K562 (cell line): Measurements from ENCODE around the gene FDPS. TPM values are rescaled to one million over a fixed set of nuclear protein-coding genes. Genes with fewer than 3 reads are reported as not detected.

Experiments used
- ATAC-seq: fragments of 200-7000 bp; cut with Tn5 transposase; 3 replicates; pipeline ENCODE4 v1.9.1; 2020; ENCODE audit warnings: moderate library complexity
- BruUV-seq: library from RNA; stranded (reverse); fragments of 400-500 nt; replicated peaks from 2 replicates; lab custom pipeline; 2021; lab: Mats Ljungman, UMichigan
- CTCF ChIA-PET: fragments of 300-600 bp; formaldehyde crosslinking; extraction: SDS; loops from one replicate; lab custom pipeline; 2021; ENCODE audit warnings: low intra/inter-chr PET ratio; lab: Yijun Ruan, JAX
- POLR2A ChIA-PET: fragments of 300-600, 350-650 bp; sonication (Branson Sonifier 250); formaldehyde crosslinking; extraction: SDS; loops from one replicate; lab custom pipeline; 2021; ENCODE audit warnings: antibody characterized with exemption, inconsistent platforms; lab: Yijun Ruan, JAX
- DNase-seq, 4 experiments: peaks; one replicate each; pipeline versions ENCODE4 v3.0.0 to v3.0.0-alpha.2; 2011 to 2018; ENCODE audit warnings: low spot score in 3 of 4, mixed read lengths in 3 of 4; ENCODE audit errors: extremely low read depth in 1 of 4
- FAIRE-seq: peaks from 2 replicates; lab custom pipeline; 2011; peaks lifted over from hg19 to GRCh38; lab: Jason Lieb, UNC
- H2AFZ ChIP-seq: 2 replicates; pipeline ENCODE4 v1.6.0; 2011; ENCODE audit warnings: low read depth, low read length, control low read depth, inconsistent platforms
- H3K27ac ChIP-seq: fragments of 200-600 bp; 3 replicates; pipeline ENCODE4 v1.8.0; 2011; ENCODE audit warnings: low read depth, mild to moderate bottlenecking, control low read depth, inconsistent platforms, low read length, moderate library complexity, mixed read lengths; ENCODE audit errors: extremely low read depth
- H3K27me3 ChIP-seq, 2 experiments: fragments of 300-600 bp in 1 of 2; 2 replicates in 1 of 2; 3 replicates in 1 of 2; pipeline versions ENCODE4 v1.6.0 to v1.8.0; 2011; ENCODE audit warnings: inconsistent platforms in 2 of 2, low read length in 2 of 2, mild to moderate bottlenecking in 1 of 2, mixed read lengths in 1 of 2, moderate library complexity in 1 of 2; ENCODE audit not compliant: control insufficient read depth in 2 of 2, insufficient read depth in 2 of 2
- H3K36me3 ChIP-seq: fragments of 300-600 bp; 3 replicates; pipeline ENCODE4 v1.8.0; 2011; ENCODE audit warnings: mild to moderate bottlenecking, low read length, inconsistent platforms; ENCODE audit not compliant: control insufficient read depth, insufficient read depth
- H3K4me1 ChIP-seq, 2 experiments: fragments of 200-600 bp in 1 of 2; replicated peaks in 1 of 2; 2 replicates in 1 of 2; 3 replicates in 1 of 2; pipeline versions ENCODE4 v1.5.1 to v1.8.0; 2011; ENCODE audit warnings: inconsistent platforms in 2 of 2, low read length in 2 of 2, mild to moderate bottlenecking in 1 of 2, mixed read lengths in 1 of 2, moderate library complexity in 1 of 2; ENCODE audit not compliant: control insufficient read depth in 2 of 2, insufficient read depth in 2 of 2
- H3K4me2 ChIP-seq: 2 replicates; pipeline ENCODE4 v1.6.1; 2011; ENCODE audit warnings: low read length, control low read depth, inconsistent platforms, mixed read lengths; ENCODE audit not compliant: insufficient read depth
- H3K4me3 ChIP-seq: fragments of 200-600 bp; sonication (generic), shearing (Covaris generic); 2 replicates; pipeline ENCODE4 v1.5.1; 2016; ENCODE audit warnings: control low read depth, inconsistent platforms
- H3K79me2 ChIP-seq: fragments of 200-600 bp; 3 replicates; pipeline ENCODE4 v1.8.0; 2011; ENCODE audit warnings: low read length, inconsistent platforms; ENCODE audit not compliant: control insufficient read depth, insufficient read depth
- H3K9ac ChIP-seq, 2 experiments: 2 replicates each; pipeline versions ENCODE4 v1.6.0 to v1.6.1; 2011; ENCODE audit warnings: low read depth in 2 of 2, low read length in 2 of 2, control low read depth in 1 of 2, inconsistent platforms in 1 of 2, mild to moderate bottlenecking in 1 of 2, mixed read lengths in 1 of 2; ENCODE audit not compliant: insufficient read depth in 1 of 2
- H3K9me1 ChIP-seq: one replicate; pipeline ENCODE4 v1.6.0; 2011; ENCODE audit warnings: inconsistent platforms, mild to moderate bottlenecking, low read length, moderate library complexity; ENCODE audit not compliant: control insufficient read depth, insufficient read depth
- H3K9me3 ChIP-seq: replicated peaks from 2 replicates; pipeline ENCODE4 v1.5.1; 2011; ENCODE audit warnings: low read depth, low read length, inconsistent platforms; ENCODE audit not compliant: control insufficient read depth, insufficient read depth
- H4K20me1 ChIP-seq: replicated peaks from 2 replicates; pipeline ENCODE4 v1.6.1; 2011; ENCODE audit warnings: low read length, inconsistent platforms, mixed read lengths; ENCODE audit not compliant: control insufficient read depth, insufficient read depth
- C11orf30 ChIP-seq: fragments of 450-650 bp; IDR thresholded peaks from 2 replicates; pipeline ENCODE4 v1.6.1; 2016; ENCODE audit warnings: low read depth, mild to moderate bottlenecking
- ZBTB33 ChIP-seq: sonication (generic); formaldehyde crosslinking; IDR thresholded peaks from 2 replicates; pipeline ENCODE4 v1.8.1; 2023; ENCODE audit warnings: mild to moderate bottlenecking, missing genetic modification reagents
- ZNF354B ChIP-seq: fragments of 250-450 bp; sonication (Bioruptor Pico); IDR thresholded peaks from 2 replicates; pipeline ENCODE4 v1.4.0; 2020
- ZNF764 ChIP-seq: fragments of 250-450 bp; sonication (Bioruptor Pico); IDR thresholded peaks from 2 replicates; pipeline ENCODE4 v1.4.0; 2020; ENCODE audit warnings: low read depth, mild to moderate bottlenecking, moderate library complexity
- WGBS: fragments of 100-300 bp; shearing (Covaris generic); methylation state at CpG from one replicate; pipeline ENCODE4 v1.1.6; 2016; ENCODE audit warnings: low coverage, mixed read lengths; ENCODE audit not compliant: insufficient coverage; ENCODE audit errors: missing lambda C conversion rate; 5-methylcytosine and 5-hydroxymethylcytosine counted together
- in situ Hi-C: fragments of 300-500 bp; cut with MboI; formaldehyde crosslinking; loops from 4 replicates; pipeline ENCODE4 v1.15.0; 2018; ENCODE audit warnings: inconsistent platforms, mixed read lengths
- intact Hi-C: fragments of 100-400 bp; cut with micrococcal nuclease; formaldehyde crosslinking; loops from 2 replicates; pipeline ENCODE4 v1.14.2; 2022
- polyA plus RNA-seq, 8 experiments: library from polyadenylated mRNA; depleted of rRNA in 4 of 8; stranded (reverse) in 5 of 8; unstranded in 3 of 8; fragments of >200 nt; fragmentation: Nextera tagmentation in 2 of 8; fragmentation: Illumina TruSeq in 1 of 8; extraction: Ambion mirVana in 2 of 8; extraction: Trizol in 1 of 8; gene quantifications; 2 replicates each; pipeline versions ENCODE4 v1.2.1 to v1.2.3, GENCODE V29; 2011 to 2014; ENCODE audit warnings: inconsistent platforms in 1 of 8, missing spikeins in 1 of 8
- total RNA-seq, 7 experiments: library from RNA; depleted of rRNA in 6 of 7; stranded (reverse); fragments of >200 nt in 6 of 7; fragmentation: Illumina TruSeq in 2 of 7; extraction: Trizol in 2 of 7; gene quantifications; 2 replicates each; pipeline versions ENCODE4 v1.2.1 to v1.2.3, GENCODE V29; 2011 to 2021; ENCODE audit warnings: low replicate concordance in 1 of 7
- TF ChIP-seq, protein P1 (sequence below): fragments of 450-650 bp; IDR thresholded peaks from 2 replicates; pipeline ENCODE4 v1.6.1; 2016

Gene FDPS
- total and polyA plus RNA-seq, 9 of the 15 experiments (the other 6 are each of a cell fraction or from before 2014, with no cell fraction given): 247 to 884 (median 360) TPM

GRCh38 chr1:155263067-155263466, 45.6 kb upstream of the FDPS start:
- no peak overlapping the region for H3K4me3 ChIP-seq
- H3K27me3 ChIP-seq: no peaks in the 10 kb centered on the region
- no peak overlapping the region for H2AFZ ChIP-seq
- POLR2A ChIA-PET: interaction anchor here (0.6 to 1.1 kb wide), 3 partner anchors 8 to 805 kb away, joined by 3 read pairs; partner anchors contain the start of gene ENTREP3
- DNase-seq (no peak), FAIRE-seq (no peak), ATAC-seq (no peak)
- H3K9me3 ChIP-seq: no peaks in the 10 kb centered on the region
- WGBS: 78% methylated on average over 11 of the region's 11 CpGs
- intact Hi-C loops: no loop called here
- peaks cover 74% of the 10 kb centered on the region for H3K36me3 ChIP-seq
- peaks cover 3% of the 10 kb centered on the region for H3K9me1 ChIP-seq
- H3K4me1 ChIP-seq: peaks cover 7 to 23% of the 10 kb centered on the region in 2 experiments; a peak in 4 of 5 replicates
- CTCF ChIA-PET: no interaction called here
- H3K79me2 ChIP-seq: peaks cover 21% of the 10 kb centered on the region
- H4K20me1 ChIP-seq: no peaks in the 10 kb centered on the region
- in situ Hi-C loops: no loop called here
- 0 out of 4 replicates have a peak overlapping the region, but pooled peaks of 1 of the 2 experiments have one; percentile 83 for H3K9ac ChIP-seq
- no peak overlapping the region for H3K4me2 ChIP-seq
- no peak for TF ChIP-seq C11orf30
- peak; percentile 51; the same call in 1 of the 2 replicates for TF ChIP-seq ZBTB33 (CRISPR knock-in tag)
- TF ChIP-seq ZNF764 (CRISPR knock-in tag): no peak
- TF ChIP-seq, protein P1, sequence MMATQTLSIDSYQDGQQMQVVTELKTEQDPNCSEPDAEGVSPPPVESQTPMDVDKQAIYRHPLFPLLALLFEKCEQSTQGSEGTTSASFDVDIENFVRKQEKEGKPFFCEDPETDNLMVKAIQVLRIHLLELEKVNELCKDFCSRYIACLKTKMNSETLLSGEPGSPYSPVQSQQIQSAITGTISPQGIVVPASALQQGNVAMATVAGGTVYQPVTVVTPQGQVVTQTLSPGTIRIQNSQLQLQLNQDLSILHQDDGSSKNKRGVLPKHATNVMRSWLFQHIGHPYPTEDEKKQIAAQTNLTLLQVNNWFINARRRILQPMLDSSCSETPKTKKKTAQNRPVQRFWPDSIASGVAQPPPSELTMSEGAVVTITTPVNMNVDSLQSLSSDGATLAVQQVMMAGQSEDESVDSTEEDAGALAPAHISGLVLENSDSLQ: no peak
- no peak for TF ChIP-seq ZNF354B (CRISPR knock-in tag)
- BruUV-seq: no TSS peak
- H3K27ac ChIP-seq: peak overlapping the region; percentile 64; the same call in 2 of the 3 replicates
